ENCODE data around the gene THEMIS2. TPM values are rescaled to one million over a fixed set of nuclear protein-coding genes. Genes with fewer than 3 reads are reported as not detected.
A peak's percentile ranks its signal among the peaks of the same experiment; 100 is the strongest.
"Not testable (repeated sequence)": the region's sequence is repeated elsewhere in the genome, so short reads cannot be mapped to it uniquely, and the experiment has no call there.

THEMIS2 gene
- total RNA-seq, 2 donors from 2014 or later: 6.8 to 12.6 TPM

DNA sequence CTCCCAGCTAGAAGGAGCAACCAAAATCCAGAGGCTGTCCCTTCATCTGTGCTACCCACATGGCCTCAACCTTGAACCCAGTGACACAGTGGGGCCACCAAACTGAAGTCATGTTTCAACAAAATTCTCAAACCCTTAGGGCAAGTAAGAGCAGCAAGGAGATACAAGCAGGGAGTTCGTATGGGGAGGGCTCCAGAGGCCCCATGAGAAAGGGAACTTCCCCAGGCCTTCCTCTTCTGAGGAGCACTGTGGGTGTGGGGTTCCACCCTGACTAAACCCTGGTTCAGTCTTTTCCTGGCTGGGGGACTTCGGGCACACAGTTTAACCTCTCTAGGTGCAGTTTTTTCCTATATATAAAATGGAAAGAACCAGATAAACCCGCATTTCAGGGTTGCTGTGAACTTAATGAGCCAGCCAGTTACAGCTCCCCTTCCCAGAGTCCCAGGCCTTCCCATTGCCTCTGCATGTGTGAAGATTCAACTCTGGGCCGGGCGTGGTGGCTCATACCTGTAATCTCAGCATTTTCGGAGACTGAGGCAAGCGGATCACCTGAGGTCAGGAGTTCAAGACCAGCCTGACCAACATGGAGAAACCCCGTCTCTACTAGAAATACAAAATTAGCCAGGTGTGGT lies 8.0 kb upstream of the THEMIS2 start:
- TF ChIP-seq, protein P1, sequence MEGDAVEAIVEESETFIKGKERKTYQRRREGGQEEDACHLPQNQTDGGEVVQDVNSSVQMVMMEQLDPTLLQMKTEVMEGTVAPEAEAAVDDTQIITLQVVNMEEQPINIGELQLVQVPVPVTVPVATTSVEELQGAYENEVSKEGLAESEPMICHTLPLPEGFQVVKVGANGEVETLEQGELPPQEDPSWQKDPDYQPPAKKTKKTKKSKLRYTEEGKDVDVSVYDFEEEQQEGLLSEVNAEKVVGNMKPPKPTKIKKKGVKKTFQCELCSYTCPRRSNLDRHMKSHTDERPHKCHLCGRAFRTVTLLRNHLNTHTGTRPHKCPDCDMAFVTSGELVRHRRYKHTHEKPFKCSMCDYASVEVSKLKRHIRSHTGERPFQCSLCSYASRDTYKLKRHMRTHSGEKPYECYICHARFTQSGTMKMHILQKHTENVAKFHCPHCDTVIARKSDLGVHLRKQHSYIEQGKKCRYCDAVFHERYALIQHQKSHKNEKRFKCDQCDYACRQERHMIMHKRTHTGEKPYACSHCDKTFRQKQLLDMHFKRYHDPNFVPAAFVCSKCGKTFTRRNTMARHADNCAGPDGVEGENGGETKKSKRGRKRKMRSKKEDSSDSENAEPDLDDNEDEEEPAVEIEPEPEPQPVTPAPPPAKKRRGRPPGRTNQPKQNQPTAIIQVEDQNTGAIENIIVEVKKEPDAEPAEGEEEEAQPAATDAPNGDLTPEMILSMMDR (IDR thresholded peaks at IDR 0.05): no peak
- no peak overlapping the region for H3K4me3 ChIP-seq
- DNase-seq: no peak
- peak overlapping the region; percentile 35 for H3K27ac ChIP-seq
- intact Hi-C loops (cut with DNase I): no loop called here
- no peaks in the 10 kb centered on the region for H3K9me3 ChIP-seq
- H3K27me3 ChIP-seq: no peaks in the 10 kb centered on the region
- peak overlapping the region in 1 of 2 donors; percentile 12 for H3K9ac ChIP-seq (ENCODE audit: low read depth in 2 of 2, low read length in 2 of 2)
- no peaks in the 10 kb centered on the region for H3K36me3 ChIP-seq
- no peaks in the 10 kb centered on the region for H3K4me1 ChIP-seq

DNA sequence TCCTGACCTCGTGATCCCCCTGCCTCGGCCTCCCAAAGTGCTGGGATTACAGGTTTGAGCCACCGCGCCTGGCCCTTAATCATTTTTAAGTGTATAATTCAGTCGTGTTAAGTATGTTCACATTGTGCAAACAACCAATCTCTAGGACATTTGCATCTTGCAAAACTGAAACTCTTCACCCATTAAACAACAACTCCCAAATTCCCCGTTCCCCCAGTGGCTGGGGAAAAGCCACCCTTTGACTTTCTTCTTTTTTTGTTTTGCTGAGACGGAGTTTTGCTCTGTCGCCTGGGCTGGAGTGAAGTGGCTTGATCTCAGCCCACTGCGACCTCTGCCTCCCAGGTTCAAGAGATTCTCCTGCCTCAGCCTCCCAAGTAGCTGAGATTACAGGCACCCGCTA lies 6.5 kb upstream of the THEMIS2 start:
- intact Hi-C loops (cut with DNase I): no loop called here
- no peaks in the 10 kb centered on the region for H3K36me3 ChIP-seq
- no peaks in the 10 kb centered on the region for H3K9me3 ChIP-seq
- no peak for DNase-seq
- H3K27me3 ChIP-seq: no peaks in the 10 kb centered on the region
- no peaks in the 10 kb centered on the region for H3K4me1 ChIP-seq
- TF ChIP-seq, protein P1 (IDR thresholded peaks at IDR 0.05): no peak
- H3K9ac ChIP-seq (ENCODE audit: low read depth in 2 of 2, low read length in 2 of 2): no peak overlapping the region
- no peak overlapping the region for H3K27ac ChIP-seq
- no peak overlapping the region for H3K4me3 ChIP-seq

DNA sequence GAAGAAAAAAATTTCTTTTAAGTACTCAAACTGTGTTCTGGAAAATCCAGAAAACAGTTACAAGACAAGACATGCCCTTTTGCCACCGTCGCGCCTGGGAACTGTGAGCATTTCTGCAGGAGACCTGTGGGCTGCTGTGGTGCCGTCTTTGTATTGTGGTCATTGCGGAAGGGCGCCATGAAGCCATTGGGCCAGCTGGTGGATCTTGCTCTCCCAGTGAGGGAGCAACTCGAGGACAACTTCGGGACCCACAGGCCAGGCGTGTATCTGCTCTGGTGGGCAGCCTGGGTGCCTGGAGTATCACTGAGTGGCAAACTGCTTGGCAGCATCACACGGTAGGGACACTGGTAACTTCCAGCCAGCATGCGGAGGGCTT lies 3.8 kb upstream of the THEMIS2 start:
- Histone ChIP-seq H3K27me3 (no peaks in the 10 kb centered on the region), H3K36me3 (no peaks in the 10 kb centered on the region), H3K27ac (peak overlapping the region; percentile 53), H3K9me3 (no peaks in the 10 kb centered on the region), H3K9ac (ENCODE audit: low read depth in 2 of 2, low read length in 2 of 2) (no peak overlapping the region), H3K4me1 (no peaks in the 10 kb centered on the region), H3K4me3 (no peak overlapping the region)
- TF ChIP-seq, protein P1 (IDR thresholded peaks at IDR 0.05): no peak
- intact Hi-C loops (cut with DNase I): no loop called here
- no peak for DNase-seq

DNA sequence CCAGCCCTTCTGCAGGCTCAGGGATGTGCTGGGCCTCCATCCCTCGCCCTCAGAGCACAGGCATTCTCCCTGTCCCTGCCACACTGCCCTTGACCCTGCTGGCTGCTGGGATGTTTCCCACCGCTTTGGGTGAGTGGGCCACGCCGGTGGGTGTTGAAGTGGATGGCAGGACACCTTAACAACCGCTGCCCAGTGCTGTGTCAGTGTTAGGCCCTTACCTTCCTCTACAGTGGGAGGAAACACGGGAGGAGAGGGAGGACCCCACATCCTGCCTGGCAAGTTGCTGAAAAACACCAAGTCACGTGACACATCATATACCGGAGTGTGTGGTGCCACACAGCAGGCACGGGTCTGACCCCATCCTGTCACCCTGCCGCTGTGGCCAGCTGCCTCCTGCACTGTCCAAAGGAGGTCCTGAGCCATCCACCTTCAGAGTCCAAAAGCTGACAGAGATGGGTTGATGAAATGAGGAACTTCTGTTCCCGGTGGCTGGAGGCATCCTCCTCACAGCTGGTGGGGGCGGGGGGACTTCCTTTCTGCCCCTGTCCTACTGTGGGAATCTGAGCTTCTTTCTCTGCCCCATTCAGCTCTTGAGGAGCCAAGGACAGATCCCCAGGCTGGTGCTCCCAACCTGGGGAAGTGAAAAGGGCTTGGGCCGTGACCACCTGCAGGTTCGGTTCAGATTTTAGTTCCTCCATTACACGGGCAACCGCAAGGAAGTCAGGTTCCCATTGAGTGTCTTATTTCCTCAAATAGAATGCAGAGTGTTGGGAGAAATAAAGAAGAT lies 3.2 kb upstream of the THEMIS2 start:
- Histone ChIP-seq H3K27me3 (no peaks in the 10 kb centered on the region), H3K4me1 (no peaks in the 10 kb centered on the region), H3K36me3 (no peaks in the 10 kb centered on the region), H3K27ac (peak overlapping the region; percentile 53), H3K9me3 (no peaks in the 10 kb centered on the region), H3K4me3 (no peak overlapping the region), H3K9ac (ENCODE audit: low read depth in 2 of 2, low read length in 2 of 2) (peak overlapping the region in 1 of 2 donors; percentile 14)
- TF ChIP-seq, protein P1 (IDR thresholded peaks at IDR 0.05): no peak
- DNase-seq: no peak
- intact Hi-C loops (cut with DNase I): no loop called here

DNA sequence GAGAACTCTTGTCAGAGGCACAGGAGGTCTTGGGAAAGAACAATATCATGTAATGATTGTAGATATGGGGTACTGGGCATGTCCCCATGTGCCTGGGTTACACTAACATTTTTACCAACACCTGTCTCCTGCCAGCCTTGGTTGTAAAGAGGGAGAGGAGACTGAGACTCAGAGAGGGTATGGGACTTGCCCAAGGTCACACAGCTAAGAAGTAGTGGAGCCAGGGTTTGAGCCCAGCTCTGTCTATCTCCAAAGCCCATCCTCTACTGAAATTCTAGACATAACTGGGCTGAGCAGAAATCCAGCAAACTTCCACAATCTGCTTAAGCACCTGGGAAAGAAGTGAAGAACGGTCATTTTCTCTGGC lies 2.6 kb upstream of the THEMIS2 start:
- TF ChIP-seq, protein P1 (IDR thresholded peaks at IDR 0.05): no peak
- no peaks in the 10 kb centered on the region for H3K27me3 ChIP-seq
- H3K36me3 ChIP-seq: no peaks in the 10 kb centered on the region
- intact Hi-C loops (cut with DNase I): no loop called here
- no peaks in the 10 kb centered on the region for H3K4me1 ChIP-seq
- H3K9ac ChIP-seq (ENCODE audit: low read depth in 2 of 2, low read length in 2 of 2): no peak overlapping the region
- H3K27ac ChIP-seq: peak overlapping the region; percentile 53
- DNase-seq: no peak
- H3K4me3 ChIP-seq: no peak overlapping the region
- no peaks in the 10 kb centered on the region for H3K9me3 ChIP-seq

DNA sequence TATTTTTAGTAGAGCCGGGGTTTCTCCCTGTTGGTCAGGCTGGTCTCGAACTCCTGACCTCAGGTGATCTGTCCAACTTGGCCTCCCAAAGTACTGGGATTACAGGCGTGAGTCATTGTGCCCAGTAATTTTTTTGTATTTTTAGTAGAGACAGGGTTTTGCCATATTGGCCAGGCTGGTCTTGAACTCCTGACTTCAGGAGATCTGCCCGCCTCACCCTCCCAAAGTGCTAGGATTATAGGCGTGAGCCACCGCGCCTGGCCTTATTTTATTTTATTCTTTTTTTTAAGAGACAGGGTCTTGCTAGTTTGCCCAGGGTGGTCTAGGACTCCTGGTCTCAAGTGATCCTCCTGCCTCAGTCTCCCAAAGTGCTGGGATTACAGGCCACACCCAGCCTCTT lies 1.3 kb upstream of the THEMIS2 start:
- DNase-seq; H3K4me3 ChIP-seq; H3K27me3 ChIP-seq; H3K9me3 ChIP-seq; H3K4me1 ChIP-seq; H3K36me3 ChIP-seq; intact Hi-C loops (cut with DNase I); H3K9ac ChIP-seq (ENCODE audit: low read depth in 2 of 2, low read length in 2 of 2); H3K27ac ChIP-seq: not testable (repeated sequence)
